Central memory CD8-positive, alpha-beta T cell (primary cell): ENCODE measurements around the gene SAMD11.

Source experiments
- ATAC-seq: fragments of 150-1000 bp; cut with Tn5 transposase; replicated peaks from 2 replicates; pipeline ENCODE4 v1.10.0; 2022; ENCODE audit warnings: mild to moderate bottlenecking, moderate FRiP score, moderate number of reproducible peaks; ENCODE audit not compliant: poor library complexity, severe bottlenecking; ENCODE audit errors: extremely low read depth
- DNase-seq, 2 donors: peaks; one replicate each; pipeline ENCODE4 v3.0.0; 2021; ENCODE audit warnings: low spot score in 2 of 2
- H3K27ac Mint-ChIP-seq: one replicate; pipeline ENCODE4 v1.8.0; 2022; ENCODE audit warnings: low read depth, mild to moderate bottlenecking, moderate library complexity, mixed read lengths
- H3K27me3 Mint-ChIP-seq: one replicate; pipeline ENCODE4 v1.8.0; 2022; ENCODE audit warnings: mixed read lengths
- H3K36me3 Mint-ChIP-seq: one replicate; pipeline ENCODE4 v1.8.0; 2022; ENCODE audit warnings: mild to moderate bottlenecking, moderate library complexity, mixed read lengths; ENCODE audit not compliant: insufficient read depth
- H3K4me1 Mint-ChIP-seq: one replicate; pipeline ENCODE4 v1.8.0; 2022; ENCODE audit warnings: mixed read lengths
- H3K4me3 Mint-ChIP-seq: one replicate; pipeline ENCODE4 v1.8.0; 2022; ENCODE audit warnings: mild to moderate bottlenecking, moderate library complexity, mixed read lengths
- H3K9me3 Mint-ChIP-seq: one replicate; pipeline ENCODE4 v1.8.0; 2022; ENCODE audit warnings: mixed read lengths

SAMD11 gene

DNA sequence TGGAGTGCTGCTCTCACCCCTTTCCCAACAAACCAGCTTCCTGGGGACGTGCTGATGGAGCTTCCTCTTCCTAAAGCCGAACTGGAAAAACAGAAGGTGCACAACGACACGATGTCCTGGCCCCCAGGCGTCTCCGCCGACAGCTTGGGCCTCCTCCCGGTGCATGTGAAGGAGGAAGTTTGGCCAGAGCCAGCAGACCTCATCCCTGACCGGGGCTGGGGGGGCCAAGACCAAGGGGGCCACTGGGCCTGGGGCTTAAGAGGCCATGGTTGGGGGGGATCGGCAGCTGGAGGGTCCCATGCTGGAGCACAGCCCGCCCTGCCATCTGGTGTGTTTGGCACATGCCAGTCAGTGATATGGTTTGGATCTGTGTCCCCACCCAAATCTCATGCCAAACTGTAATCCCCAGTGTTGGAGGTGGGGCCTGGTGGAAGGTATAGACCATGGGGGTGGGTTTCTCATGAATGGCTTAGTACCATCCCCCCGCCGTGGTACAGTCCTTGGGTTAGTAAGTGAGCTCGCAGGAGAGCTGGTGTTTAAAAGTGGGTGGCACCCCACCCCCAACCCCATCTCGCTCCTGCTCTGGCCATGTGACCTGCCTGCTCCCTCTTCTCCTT lies 69.8 kb downstream of the SAMD11 start:
- H3K27ac Mint-ChIP-seq = no peak overlapping the region
- peaks cover 6% of the 10 kb centered on the region for H3K4me1 Mint-ChIP-seq
- no peak overlapping the region for H3K4me3 Mint-ChIP-seq
- peaks cover 75% of the 10 kb centered on the region for H3K27me3 Mint-ChIP-seq
- ATAC-seq (no peak), DNase-seq (no peak)
- peaks cover 2% of the 10 kb centered on the region for H3K36me3 Mint-ChIP-seq
- no peaks in the 10 kb centered on the region for H3K9me3 Mint-ChIP-seq
